DOHH2 (cell line): ENCODE measurements around the gene TEKTIP1.

Experiments used
- H3F3A ChIP-seq: fragments of 200-600 bp; sonication (generic), shearing (Covaris generic); 2 replicates; pipeline ENCODE4 v1.6.0; 2016; ENCODE audit warnings: antibody characterized with exemption, mild to moderate bottlenecking; ENCODE audit not compliant: control insufficient read depth, insufficient read depth
- H3K27ac ChIP-seq: fragments of 200-600 bp; sonication (generic); 2 replicates; pipeline ENCODE4 v1.5.1; 2014; ENCODE audit warnings: low read depth, mild to moderate bottlenecking, low read length, moderate library complexity
- H3K27me3 ChIP-seq: fragments of 200-600 bp; sonication (generic); 2 replicates; pipeline ENCODE4 v1.6.1; 2014; ENCODE audit warnings: mild to moderate bottlenecking, low read length, mixed read lengths; ENCODE audit not compliant: control insufficient read depth
- H3K36me3 ChIP-seq: fragments of 200-600 bp; sonication (generic); 2 replicates; pipeline ENCODE4 v1.6.1; 2014; ENCODE audit warnings: mild to moderate bottlenecking, low read length, moderate library complexity, mixed read lengths; ENCODE audit not compliant: control insufficient read depth
- H3K4me1 ChIP-seq: fragments of 200-600 bp; sonication (generic); 2 replicates; pipeline ENCODE4 v1.6.1; 2014; ENCODE audit warnings: mild to moderate bottlenecking, low read length, mixed read lengths; ENCODE audit not compliant: control insufficient read depth
- H3K4me2 ChIP-seq: fragments of 200-600 bp; sonication (generic); 2 replicates; pipeline ENCODE4 v1.6.0; 2014; ENCODE audit warnings: mild to moderate bottlenecking, low read length, moderate library complexity
- H3K4me3 ChIP-seq: fragments of 200-600 bp; sonication (generic); 2 replicates; pipeline ENCODE4 v1.5.1; 2014; ENCODE audit warnings: mild to moderate bottlenecking, low read length, mixed read lengths
- H3K79me2 ChIP-seq: fragments of 200-600 bp; sonication (generic); 2 replicates; pipeline ENCODE4 v1.6.1; 2014; ENCODE audit warnings: mild to moderate bottlenecking, low read length, mixed read lengths; ENCODE audit not compliant: control insufficient read depth
- H3K9me2 ChIP-seq: fragments of 200-600 bp; sonication (generic); replicated peaks from 2 replicates; pipeline ENCODE4 v1.6.1; 2014; ENCODE audit warnings: mild to moderate bottlenecking, low read length, mixed read lengths; ENCODE audit not compliant: control insufficient read depth
- H3K9me3 ChIP-seq: fragments of 200-600 bp; sonication (generic); 2 replicates; pipeline ENCODE4 v1.6.1; 2014; ENCODE audit warnings: antibody characterized with exemption, low read length, mixed read lengths; ENCODE audit not compliant: control insufficient read depth, insufficient read depth
- H4K20me1 ChIP-seq: fragments of 200-600 bp; sonication (generic); 2 replicates; pipeline ENCODE4 v1.6.0; 2014; ENCODE audit warnings: low read depth, mild to moderate bottlenecking, antibody characterized with exemption, low read length, moderate library complexity; ENCODE audit not compliant: control insufficient read depth, insufficient read depth
- EZH2phosphoT487 ChIP-seq: fragments of 200-600 bp; sonication (generic); IDR thresholded peaks from 2 replicates; pipeline ENCODE4 v1.6.1; 2017; ENCODE audit warnings: borderline replicate concordance, mild to moderate bottlenecking, antibody characterized with exemption, low read length, moderate library complexity, mixed read lengths
- TF ChIP-seq, protein P1 (sequence below): fragments of 200-600 bp; sonication (generic); IDR thresholded peaks from one replicate; pipeline ENCODE4 v1.5.1; 2014; ENCODE audit warnings: antibody characterized with exemption, mild to moderate bottlenecking, low read depth, low read length; ENCODE audit not compliant: poor library complexity, severe bottlenecking

The TEKTIP1 gene

GRCh38 chr19:3515891-3516422 is 23.0 kb upstream of the TEKTIP1 start:
- peaks cover 14% of the 10 kb centered on the region for H3K36me3 ChIP-seq
- H3K9me2 ChIP-seq = no peaks in the 10 kb centered on the region
- peaks cover 28% of the 10 kb centered on the region for H3K4me1 ChIP-seq
- H3K9me3 ChIP-seq = no peaks in the 10 kb centered on the region
- peak overlapping the region; percentile 37; the same call in 1 of the 2 replicates for H3K4me3 ChIP-seq
- H3F3A ChIP-seq = peaks cover 10% of the 10 kb centered on the region
- TF ChIP-seq, protein P1, sequence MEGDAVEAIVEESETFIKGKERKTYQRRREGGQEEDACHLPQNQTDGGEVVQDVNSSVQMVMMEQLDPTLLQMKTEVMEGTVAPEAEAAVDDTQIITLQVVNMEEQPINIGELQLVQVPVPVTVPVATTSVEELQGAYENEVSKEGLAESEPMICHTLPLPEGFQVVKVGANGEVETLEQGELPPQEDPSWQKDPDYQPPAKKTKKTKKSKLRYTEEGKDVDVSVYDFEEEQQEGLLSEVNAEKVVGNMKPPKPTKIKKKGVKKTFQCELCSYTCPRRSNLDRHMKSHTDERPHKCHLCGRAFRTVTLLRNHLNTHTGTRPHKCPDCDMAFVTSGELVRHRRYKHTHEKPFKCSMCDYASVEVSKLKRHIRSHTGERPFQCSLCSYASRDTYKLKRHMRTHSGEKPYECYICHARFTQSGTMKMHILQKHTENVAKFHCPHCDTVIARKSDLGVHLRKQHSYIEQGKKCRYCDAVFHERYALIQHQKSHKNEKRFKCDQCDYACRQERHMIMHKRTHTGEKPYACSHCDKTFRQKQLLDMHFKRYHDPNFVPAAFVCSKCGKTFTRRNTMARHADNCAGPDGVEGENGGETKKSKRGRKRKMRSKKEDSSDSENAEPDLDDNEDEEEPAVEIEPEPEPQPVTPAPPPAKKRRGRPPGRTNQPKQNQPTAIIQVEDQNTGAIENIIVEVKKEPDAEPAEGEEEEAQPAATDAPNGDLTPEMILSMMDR = no peak
- H3K27ac ChIP-seq = peak overlapping the region; percentile 51
- no peaks in the 10 kb centered on the region for H3K27me3 ChIP-seq
- H3K4me2 ChIP-seq = peak overlapping the region; percentile 62
- peaks cover 19% of the 10 kb centered on the region for H4K20me1 ChIP-seq
- peaks cover 91% of the 10 kb centered on the region for H3K79me2 ChIP-seq

DNA sequence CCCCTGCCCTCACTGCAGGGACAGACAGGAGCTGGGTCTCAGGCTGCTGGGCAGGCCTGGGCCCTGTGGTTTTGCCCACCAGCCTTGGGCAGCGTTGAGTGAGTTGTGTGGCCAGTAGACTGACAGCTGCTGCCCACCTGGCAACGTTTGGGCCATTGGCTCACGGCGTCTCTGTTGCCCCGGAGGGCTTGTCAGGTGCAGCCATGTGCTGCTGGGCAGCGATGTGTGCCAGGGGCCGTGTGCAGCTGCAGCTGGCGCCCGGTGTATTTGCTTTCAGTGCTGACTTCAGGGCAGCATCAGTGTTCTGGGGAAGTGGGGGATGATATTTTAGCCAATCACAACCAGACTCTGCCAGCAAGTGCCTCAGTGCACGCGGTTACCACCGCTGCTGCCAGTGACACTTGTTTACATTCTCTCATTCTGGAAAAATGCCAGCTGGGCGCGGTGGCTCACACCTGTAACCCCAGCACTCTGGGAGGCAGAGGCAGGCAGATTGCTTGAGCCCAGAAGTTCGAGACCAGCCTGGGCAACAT is 22.2 kb upstream of the TEKTIP1 start:
- H3K27ac ChIP-seq = peak overlapping the region; percentile 51
- H3K79me2 ChIP-seq = peaks cover 89% of the 10 kb centered on the region
- peaks cover 21% of the 10 kb centered on the region for H4K20me1 ChIP-seq
- H3K9me3 ChIP-seq = no peaks in the 10 kb centered on the region
- no peaks in the 10 kb centered on the region for H3K27me3 ChIP-seq
- H3K36me3 ChIP-seq = peaks cover 16% of the 10 kb centered on the region; the same call in 1 of the 2 replicates
- H3K4me2 ChIP-seq = peak overlapping the region; percentile 62
- H3F3A ChIP-seq = peaks cover 10% of the 10 kb centered on the region
- H3K9me2 ChIP-seq = no peaks in the 10 kb centered on the region
- H3K4me1 ChIP-seq = peaks cover 28% of the 10 kb centered on the region
- no peak for TF ChIP-seq EZH2phosphoT487
- TF ChIP-seq, protein P1 = no peak
- H3K4me3 ChIP-seq = peak overlapping the region; percentile 37

- H4K20me1 ChIP-seq = peaks cover 21% of the 10 kb centered on the region
- H3K27me3 ChIP-seq = no peaks in the 10 kb centered on the region
- no peaks in the 10 kb centered on the region for H3K9me2 ChIP-seq
- H3K27ac ChIP-seq = no peak overlapping the region
- H3K4me3 ChIP-seq = no peak overlapping the region
- H3K4me1 ChIP-seq = peaks cover 28% of the 10 kb centered on the region
- TF ChIP-seq, protein P1 = no peak
- TF ChIP-seq EZH2phosphoT487 = no peak
- peaks cover 19% of the 10 kb centered on the region; the same call in 1 of the 2 replicates for H3K36me3 ChIP-seq
- peaks cover 10% of the 10 kb centered on the region for H3F3A ChIP-seq
- H3K79me2 ChIP-seq = peaks cover 88% of the 10 kb centered on the region
- no peaks in the 10 kb centered on the region for H3K9me3 ChIP-seq
- no peak overlapping the region for H3K4me2 ChIP-seq
Observed at GRCh38 chr19:3517638-3518037, 21.3 kb upstream of the TEKTIP1 start.
